HG03439 (cell line): ENCODE measurements around the gene PARD3B.
"Not testable (repeated sequence)": the region's sequence is repeated elsewhere in the genome, so short reads cannot be mapped to it uniquely, and the experiment has no call there.

Experiments
- ATAC-seq: cut with Tn5 transposase; IDR thresholded peaks from one replicate; pipeline ENCODE4 v1.9.1; 2021; ENCODE audit warnings: mild to moderate bottlenecking, moderate library complexity; ENCODE audit not compliant: unreplicated experiment

The PARD3B gene

GRCh38 chr2:204538182-204539018, 6.9 kb upstream of the PARD3B start:
- no peak for ATAC-seq

GRCh38 chr2:204539019-204539385, 6.3 kb upstream of the PARD3B start:
- no peak for ATAC-seq

- no peak for ATAC-seq
Measured at GRCh38 chr2:204541637-204542036, 3.6 kb upstream of the PARD3B start.

- no peak for ATAC-seq
Measured at GRCh38 chr2:204542982-204543608, 2.2 kb upstream of the PARD3B start.

GRCh38 chr2:204545861-204546735, 823 bp downstream of the PARD3B start:
- ATAC-seq: no peak

- no peak for ATAC-seq
Measured at GRCh38 chr2:204550751-204551511, 5.7 kb downstream of the PARD3B start.

GRCh38 chr2:204551512-204551863, 6.2 kb downstream of the PARD3B start:
- ATAC-seq: no peak

GRCh38 chr2:204557604-204558003, 12.3 kb downstream of the PARD3B start:
- no peak for ATAC-seq

- ATAC-seq: not testable (repeated sequence)
Measured at GRCh38 chr2:204559358-204559757, 14.1 kb downstream of the PARD3B start.

- ATAC-seq: no peak
Measured at GRCh38 chr2:204560902-204561301, 15.6 kb downstream of the PARD3B start.

GRCh38 chr2:204561771-204562170, 16.5 kb downstream of the PARD3B start:
- ATAC-seq: no peak

- ATAC-seq: no peak
Measured at GRCh38 chr2:204566439-204566838, 21.2 kb downstream of the PARD3B start.

GRCh38 chr2:204570421-204570820, 25.1 kb downstream of the PARD3B start:
- no peak for ATAC-seq

- ATAC-seq: no peak
Measured at GRCh38 chr2:204571041-204571440, 25.8 kb downstream of the PARD3B start.

GRCh38 chr2:204571911-204572310, 26.6 kb downstream of the PARD3B start:
- no peak for ATAC-seq

GRCh38 chr2:204573221-204573620, 27.9 kb downstream of the PARD3B start:
- ATAC-seq: no peak

- no peak for ATAC-seq
Measured at GRCh38 chr2:204574486-204574885, 29.2 kb downstream of the PARD3B start.

- no peak for ATAC-seq
Measured at GRCh38 chr2:204575463-204575862, 30.2 kb downstream of the PARD3B start.

GRCh38 chr2:204576362-204576979, 31.2 kb downstream of the PARD3B start:
- ATAC-seq: no peak

- no peak for ATAC-seq
Measured at GRCh38 chr2:204578928-204579598, 33.8 kb downstream of the PARD3B start.
